ENCODE results near the gene HES3.

HES3 gene

DNA sequence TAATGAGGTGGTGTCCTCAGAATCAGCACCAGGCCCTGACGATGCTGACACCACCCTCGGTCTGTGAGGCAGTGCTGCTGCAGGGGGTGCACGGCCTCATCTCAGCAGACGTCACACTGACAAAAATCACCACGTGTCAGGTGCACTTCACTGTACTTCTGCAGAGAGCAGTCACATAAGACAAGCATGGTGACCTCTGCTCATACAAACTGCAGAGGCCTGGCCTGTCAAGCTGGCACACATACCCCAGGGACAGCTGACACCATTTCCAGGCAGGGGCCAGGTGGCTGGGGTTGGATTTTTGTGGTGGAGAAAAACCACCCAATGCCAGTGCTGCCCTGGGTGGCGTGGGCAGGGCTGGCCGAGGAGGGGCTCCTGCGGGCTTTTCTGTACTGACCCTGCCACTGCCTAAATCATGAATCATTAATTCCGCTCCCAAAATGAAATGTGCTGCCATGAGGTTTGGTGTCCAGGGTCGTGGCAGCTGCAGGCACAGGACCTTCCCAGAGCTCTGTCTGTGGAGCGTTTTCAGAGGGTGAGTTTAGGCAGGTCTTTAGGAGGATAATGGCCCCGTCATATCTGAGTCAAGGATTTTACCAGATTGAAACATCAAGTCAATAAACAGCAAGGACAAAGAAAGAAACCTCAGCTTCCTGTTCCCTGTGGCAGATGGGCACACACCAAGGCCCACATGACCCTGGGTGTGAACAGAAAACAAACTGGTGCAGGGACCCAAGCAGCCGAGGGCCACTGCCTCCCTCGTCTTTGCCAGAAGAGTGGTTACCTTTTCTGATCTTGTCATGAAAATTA is 50.3 kb downstream of the HES3 start:
- Histone ChIP-seq H2AFZ (ENCODE audit: low read depth, low read length, severe bottlenecking) (no peak overlapping the region), H3K9me3 (ENCODE audit: insufficient read depth, low read length) (no peaks in the 10 kb centered on the region), H3K9me2 (replicated peaks; ENCODE audit: insufficient read depth, low read length) (no peaks in the 10 kb centered on the region), H3K27ac (ENCODE audit: low read depth, low read length) (no peak overlapping the region), H3K4me3 (ENCODE audit: insufficient read depth, low read length, poor library complexity, severe bottlenecking) (no peak overlapping the region), H3K4me2 (ENCODE audit: low read depth, low read length, poor library complexity, severe bottlenecking) (no peak overlapping the region), H3K79me2 (ENCODE audit: insufficient read depth, low read length) (no peaks in the 10 kb centered on the region), H3K9ac (ENCODE audit: low read length) (no peak overlapping the region), H4K20me1 (ENCODE audit: low read depth, low read length) (no peaks in the 10 kb centered on the region), H3F3A (ENCODE audit: insufficient read depth) (no peaks in the 10 kb centered on the region), H3K27me3 (ENCODE audit: low read length) (no peaks in the 10 kb centered on the region), H3K36me3 (ENCODE audit: low read length) (no peaks in the 10 kb centered on the region)
- TF ChIP-seq, protein P1, sequence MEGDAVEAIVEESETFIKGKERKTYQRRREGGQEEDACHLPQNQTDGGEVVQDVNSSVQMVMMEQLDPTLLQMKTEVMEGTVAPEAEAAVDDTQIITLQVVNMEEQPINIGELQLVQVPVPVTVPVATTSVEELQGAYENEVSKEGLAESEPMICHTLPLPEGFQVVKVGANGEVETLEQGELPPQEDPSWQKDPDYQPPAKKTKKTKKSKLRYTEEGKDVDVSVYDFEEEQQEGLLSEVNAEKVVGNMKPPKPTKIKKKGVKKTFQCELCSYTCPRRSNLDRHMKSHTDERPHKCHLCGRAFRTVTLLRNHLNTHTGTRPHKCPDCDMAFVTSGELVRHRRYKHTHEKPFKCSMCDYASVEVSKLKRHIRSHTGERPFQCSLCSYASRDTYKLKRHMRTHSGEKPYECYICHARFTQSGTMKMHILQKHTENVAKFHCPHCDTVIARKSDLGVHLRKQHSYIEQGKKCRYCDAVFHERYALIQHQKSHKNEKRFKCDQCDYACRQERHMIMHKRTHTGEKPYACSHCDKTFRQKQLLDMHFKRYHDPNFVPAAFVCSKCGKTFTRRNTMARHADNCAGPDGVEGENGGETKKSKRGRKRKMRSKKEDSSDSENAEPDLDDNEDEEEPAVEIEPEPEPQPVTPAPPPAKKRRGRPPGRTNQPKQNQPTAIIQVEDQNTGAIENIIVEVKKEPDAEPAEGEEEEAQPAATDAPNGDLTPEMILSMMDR (IDR thresholded peaks at IDR 0.05; ENCODE audit: insufficient read depth, low read length, poor library complexity, severe bottlenecking) = no peak
- no peak for TF ChIP-seq EZH2phosphoT487 (conservative IDR thresholded peaks at IDR 0.05; ENCODE audit: low read length)

DNA sequence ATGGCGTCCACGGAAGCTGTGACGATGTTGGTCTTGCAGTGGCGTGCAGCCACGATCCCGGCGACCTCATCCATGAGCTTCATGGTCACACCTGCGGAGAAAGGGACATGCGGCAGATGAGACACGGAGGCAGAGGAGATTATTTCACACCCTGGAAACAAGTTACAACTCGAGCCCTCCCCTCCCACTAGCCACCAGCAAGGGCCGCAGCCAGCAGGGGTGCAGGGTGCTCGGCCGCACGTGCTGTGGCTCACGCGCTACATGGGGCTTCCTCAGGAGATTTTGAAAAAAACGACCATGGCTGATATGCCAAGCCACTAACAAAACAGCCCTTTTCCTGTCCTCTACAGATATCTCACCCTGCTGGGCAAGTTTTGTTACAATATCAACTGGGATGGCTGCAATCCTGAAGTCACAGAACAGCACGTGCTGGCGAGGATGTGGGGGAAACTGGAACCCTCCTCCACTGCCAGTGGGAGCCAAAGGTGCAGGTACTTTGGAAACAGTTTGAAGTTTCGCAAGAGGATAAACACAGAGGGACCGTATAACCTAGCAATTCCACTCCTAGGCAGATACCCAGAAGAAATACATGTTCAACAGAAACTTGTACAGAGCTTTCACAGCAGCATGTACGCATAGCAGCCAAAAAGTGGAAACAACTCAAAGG is 51.0 kb downstream of the HES3 start:
- H3K9me2 ChIP-seq (replicated peaks; ENCODE audit: insufficient read depth, low read length) = no peaks in the 10 kb centered on the region
- H3K4me3 ChIP-seq (ENCODE audit: insufficient read depth, low read length, poor library complexity, severe bottlenecking) = no peak overlapping the region
- TF ChIP-seq, protein P1 (IDR thresholded peaks at IDR 0.05; ENCODE audit: insufficient read depth, low read length, poor library complexity, severe bottlenecking) = no peak
- no peak for TF ChIP-seq EZH2phosphoT487 (conservative IDR thresholded peaks at IDR 0.05; ENCODE audit: low read length)
- H3K27me3 ChIP-seq (ENCODE audit: low read length) = no peaks in the 10 kb centered on the region
- no peak overlapping the region for H3K27ac ChIP-seq (ENCODE audit: low read depth, low read length)
- H3K36me3 ChIP-seq (ENCODE audit: low read length) = no peaks in the 10 kb centered on the region
- H3K9ac ChIP-seq (ENCODE audit: low read length) = no peak overlapping the region
- H3K4me2 ChIP-seq (ENCODE audit: low read depth, low read length, poor library complexity, severe bottlenecking) = no peak overlapping the region
- no peaks in the 10 kb centered on the region for H3F3A ChIP-seq (ENCODE audit: insufficient read depth)
- H3K9me3 ChIP-seq (ENCODE audit: insufficient read depth, low read length) = no peaks in the 10 kb centered on the region
- no peaks in the 10 kb centered on the region for H4K20me1 ChIP-seq (ENCODE audit: low read depth, low read length)
- H3K79me2 ChIP-seq (ENCODE audit: insufficient read depth, low read length) = no peaks in the 10 kb centered on the region
- H2AFZ ChIP-seq (ENCODE audit: low read depth, low read length, severe bottlenecking) = no peak overlapping the region
